Fibroblast of skin of left biceps (primary cell): ENCODE measurements around the gene SLC12A6.
"Not testable (repeated sequence)": the region's sequence is repeated elsewhere in the genome, so short reads cannot be mapped to it uniquely, and the experiment has no call there.

Experiments
- DNase-seq, 2 experiments: peaks; one replicate each; pipeline ENCODE4 v3.0.0-alpha.2; 2013; ENCODE audit warnings: low read depth in 2 of 2

SLC12A6 gene

DNA sequence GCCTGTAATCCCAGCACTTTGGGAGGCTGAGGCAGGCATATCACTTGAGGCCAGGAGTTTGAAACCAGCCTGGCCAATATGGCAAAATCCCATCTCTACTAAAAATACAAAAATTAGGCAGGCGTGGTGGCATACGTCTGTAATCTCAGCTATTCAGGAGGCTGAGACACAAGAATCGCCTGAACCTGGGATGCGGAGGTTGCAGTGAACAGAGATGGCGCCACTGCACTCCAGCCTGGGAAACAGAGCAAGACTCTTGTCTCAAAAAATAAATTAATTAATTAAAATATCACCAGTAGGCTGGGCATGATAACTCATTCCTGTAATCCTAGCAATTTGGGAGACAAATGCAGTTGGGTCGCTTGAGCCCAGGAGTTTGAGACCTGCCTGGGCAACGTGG lies 144.3 kb downstream of the SLC12A6 start:
- DNase-seq: not testable (repeated sequence)

GRCh38 chr15:34188711-34189110 lies 148.9 kb downstream of the SLC12A6 start:
- DNase-seq: no peak

GRCh38 chr15:34185666-34186065 lies 151.9 kb downstream of the SLC12A6 start:
- no peak for DNase-seq

- no peak for DNase-seq
These were observed 154.6 kb downstream of the SLC12A6 start for GRCh38 chr15:34182942-34183341.
